Mucosa of rectum (tissue), 2 donors: ENCODE results near the gene TBKBP1.

Source experiments
- H3K27ac ChIP-seq, 2 donors: one replicate each; pipeline ENCODE4 v1.7.0; 2013; ENCODE audit warnings: inconsistent platforms in 2 of 2, low read depth in 2 of 2, low read length in 2 of 2
- H3K27me3 ChIP-seq, 2 donors: one replicate each; pipeline ENCODE4 v1.7.0; 2013; ENCODE audit warnings: low read length in 2 of 2; ENCODE audit not compliant: control insufficient read depth in 2 of 2, insufficient read depth in 2 of 2
- H3K36me3 ChIP-seq, 2 donors: one replicate each; pipeline ENCODE4 v1.7.0; 2013; ENCODE audit warnings: low read length in 2 of 2; ENCODE audit not compliant: control insufficient read depth in 2 of 2, insufficient read depth in 2 of 2
- H3K4me1 ChIP-seq, 2 donors: one replicate each; pipeline ENCODE4 v1.7.0; 2013; ENCODE audit warnings: low read length in 2 of 2, mild to moderate bottlenecking in 1 of 2; ENCODE audit not compliant: control insufficient read depth in 2 of 2, insufficient read depth in 2 of 2
- H3K4me3 ChIP-seq, 2 donors: one replicate each; pipeline ENCODE4 v1.7.0; 2013; ENCODE audit warnings: low read length in 2 of 2
- H3K9ac ChIP-seq, 2 donors: one replicate each; pipeline ENCODE4 v1.7.0; 2013; ENCODE audit warnings: low read length in 2 of 2, low read depth in 1 of 2, mild to moderate bottlenecking in 1 of 2
- H3K9me3 ChIP-seq, 2 donors: one replicate each; pipeline ENCODE4 v1.7.0; 2013; ENCODE audit warnings: low read length in 2 of 2; ENCODE audit not compliant: control insufficient read depth in 2 of 2
- donor health status: healthy.
- donor health status: Normal muscosa, but diverticular disease.

The TBKBP1 gene, protein sequence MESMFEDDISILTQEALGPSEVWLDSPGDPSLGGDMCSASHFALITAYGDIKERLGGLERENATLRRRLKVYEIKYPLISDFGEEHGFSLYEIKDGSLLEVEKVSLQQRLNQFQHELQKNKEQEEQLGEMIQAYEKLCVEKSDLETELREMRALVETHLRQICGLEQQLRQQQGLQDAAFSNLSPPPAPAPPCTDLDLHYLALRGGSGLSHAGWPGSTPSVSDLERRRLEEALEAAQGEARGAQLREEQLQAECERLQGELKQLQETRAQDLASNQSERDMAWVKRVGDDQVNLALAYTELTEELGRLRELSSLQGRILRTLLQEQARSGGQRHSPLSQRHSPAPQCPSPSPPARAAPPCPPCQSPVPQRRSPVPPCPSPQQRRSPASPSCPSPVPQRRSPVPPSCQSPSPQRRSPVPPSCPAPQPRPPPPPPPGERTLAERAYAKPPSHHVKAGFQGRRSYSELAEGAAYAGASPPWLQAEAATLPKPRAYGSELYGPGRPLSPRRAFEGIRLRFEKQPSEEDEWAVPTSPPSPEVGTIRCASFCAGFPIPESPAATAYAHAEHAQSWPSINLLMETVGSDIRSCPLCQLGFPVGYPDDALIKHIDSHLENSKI

DNA sequence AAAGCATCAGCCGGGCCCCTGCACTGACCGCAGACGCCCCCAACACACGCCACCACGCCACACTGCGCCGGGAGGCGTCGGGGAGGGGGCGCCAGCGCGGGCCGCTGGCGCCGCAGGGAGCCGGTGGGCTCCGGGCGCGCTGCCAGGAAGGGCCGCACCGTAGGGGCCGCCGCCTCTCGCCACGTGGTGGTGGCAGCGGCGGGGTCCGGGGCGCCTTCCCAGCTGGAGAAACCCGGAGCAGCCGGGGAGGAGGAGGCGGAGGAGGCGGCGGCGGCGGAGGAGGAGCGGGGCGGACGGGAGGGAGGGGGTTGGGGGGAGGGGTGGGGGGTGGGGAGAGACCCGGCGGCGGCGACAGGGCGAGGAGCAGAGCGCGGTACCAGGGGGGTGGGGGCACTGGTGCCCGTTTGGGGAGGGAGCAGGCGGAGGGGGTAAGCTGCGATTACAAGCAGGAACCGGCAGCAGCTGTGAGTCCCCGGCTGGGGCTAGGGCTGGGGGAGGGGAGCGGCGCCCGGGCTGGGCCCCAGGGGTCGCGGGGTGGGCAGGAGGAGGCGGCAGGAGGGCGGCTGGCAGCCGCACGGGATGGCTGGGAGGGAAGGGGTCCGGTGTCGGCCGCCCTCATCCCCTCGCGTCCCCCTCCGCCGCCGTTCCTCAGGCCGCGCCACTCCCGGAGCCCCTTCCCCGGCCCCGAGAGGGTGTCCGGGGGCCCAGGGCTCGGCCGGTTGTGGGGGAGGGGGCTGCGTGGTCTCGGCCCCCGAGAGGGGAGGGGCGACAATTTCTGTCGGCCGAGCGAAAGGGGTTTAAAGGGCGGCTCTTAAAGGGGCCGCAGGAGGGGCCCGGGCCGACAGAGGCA is at the start of gene TBKBP1:
Gene TBKBP1 (plus strand): TSS at position 431 of the 850 bp plus-strand sequence. CDS start 1,952 bp downstream, outside the sequence.
- peaks cover 3 to 7% of the 10 kb centered on the region in 2 donors for H3K27me3 ChIP-seq
- peaks cover 11 to 19% of the 10 kb centered on the region in 2 donors for H3K4me1 ChIP-seq
- no peaks in the 10 kb centered on the region for H3K36me3 ChIP-seq
- H3K9me3 ChIP-seq: no peaks in the 10 kb centered on the region
- H3K9ac ChIP-seq: peak within 1 kb of the TSS; percentile 32 to 49
- H3K27ac ChIP-seq: peak within 1 kb of the TSS; percentile 50 to 70
- peak within 1 kb of the TSS; percentile 61 to 70 for H3K4me3 ChIP-seq

DNA sequence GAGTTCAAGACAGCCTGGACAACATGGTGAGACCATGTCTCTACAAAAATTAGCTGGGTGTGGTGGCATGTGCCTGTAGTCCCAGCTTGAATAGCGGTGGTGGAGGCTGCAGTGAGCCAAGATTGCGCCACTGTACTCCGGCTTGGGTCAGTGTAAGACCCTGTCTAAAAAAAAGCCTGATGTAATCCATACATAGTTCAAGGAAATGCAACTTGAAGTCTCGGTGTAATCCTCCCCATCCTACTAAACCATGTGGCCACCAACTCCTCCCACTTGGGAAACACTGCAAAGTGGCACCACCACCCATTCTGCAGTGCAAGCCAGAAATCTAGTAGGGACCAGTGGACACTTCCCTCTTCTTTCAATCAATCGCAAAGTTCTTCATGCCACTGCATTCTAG is 49.6 kb upstream of the TBKBP1 start:
- no peak overlapping the region for H3K27ac ChIP-seq
- no peaks in the 10 kb centered on the region for H3K36me3 ChIP-seq

DNA sequence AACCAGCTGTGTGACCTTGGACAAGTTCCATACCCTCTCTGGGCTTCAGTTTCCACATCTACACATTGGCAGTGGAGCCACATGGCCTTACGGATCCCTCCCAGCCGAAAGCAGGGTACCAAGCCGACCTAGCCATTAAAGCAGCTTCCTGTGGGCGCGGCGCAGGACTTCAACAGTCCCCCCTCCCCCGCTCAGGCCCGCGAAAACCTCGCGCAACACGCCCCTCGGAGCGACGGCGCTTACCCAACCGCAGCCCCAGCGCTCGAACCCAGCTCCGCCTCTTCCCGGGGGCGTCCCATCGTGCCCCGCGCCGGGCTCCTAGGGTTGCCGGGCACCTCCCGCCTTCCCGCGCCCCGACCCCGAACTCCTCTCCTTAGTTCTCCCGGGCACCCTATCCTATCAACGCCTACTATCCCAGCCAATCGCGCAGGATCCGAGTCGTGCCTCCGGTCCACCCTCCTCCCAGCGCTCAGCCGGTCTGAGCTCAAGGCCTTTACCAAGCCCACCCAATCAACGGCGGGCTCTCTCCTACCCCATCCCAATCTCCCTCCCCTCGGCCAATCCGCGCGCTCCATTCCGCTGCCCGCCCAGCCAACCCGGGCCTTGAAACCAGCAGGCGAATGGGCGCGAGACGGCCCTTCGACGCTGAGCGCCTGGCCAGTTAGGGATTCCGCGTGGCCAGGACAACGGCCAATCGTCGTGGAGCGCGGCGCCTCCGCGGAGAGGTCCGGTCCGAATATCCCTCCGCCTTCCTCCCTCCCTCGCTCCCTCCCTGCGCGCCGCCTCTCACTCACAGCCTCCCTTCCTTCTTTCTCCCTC is 44.6 kb upstream of the TBKBP1 start, which contains the start of gene KPNB1:
Gene KPNB1 (plus strand): TSS at position 767 of the 819 bp plus-strand sequence. CDS start 326 bp downstream, outside the sequence.
- peak within 1 kb of the TSS; percentile 89 to 91 for H3K27ac ChIP-seq
- peak within 1 kb of the TSS; percentile 62 to 94 for H3K9ac ChIP-seq
- no peaks in the 10 kb centered on the region for H3K9me3 ChIP-seq
- H3K36me3 ChIP-seq: peaks cover 14 to 15% of the 10 kb centered on the region in 2 donors
- no peaks in the 10 kb centered on the region for H3K27me3 ChIP-seq
- peak within 1 kb of the TSS; percentile 87 to 97 for H3K4me3 ChIP-seq
- peaks cover 0 to 10% of the 10 kb centered on the region in 2 donors for H3K4me1 ChIP-seq

More for the DNA sequence above, 49.6 kb upstream of the TBKBP1 start:
- no peak overlapping the region for H3K4me3 ChIP-seq
- H3K9me3 ChIP-seq: no peaks in the 10 kb centered on the region
- H3K4me1 ChIP-seq: peaks cover 0 to 4% of the 10 kb centered on the region in 2 donors
- no peaks in the 10 kb centered on the region for H3K27me3 ChIP-seq
- H3K9ac ChIP-seq: no peak overlapping the region

- no peaks in the 10 kb centered on the region for H3K9me3 ChIP-seq
- H3K4me3 ChIP-seq: peak overlapping the region; percentile 73 to 87
- peak overlapping the region; percentile 47 to 57 for H3K9ac ChIP-seq
- H3K4me1 ChIP-seq: peaks cover 0 to 10% of the 10 kb centered on the region in 2 donors
- H3K27me3 ChIP-seq: no peaks in the 10 kb centered on the region
- peak overlapping the region; percentile 89 to 91 for H3K27ac ChIP-seq
- peaks cover 21 to 22% of the 10 kb centered on the region in 2 donors for H3K36me3 ChIP-seq
Measured at GRCh38 chr17:47649972-47650524, 43.9 kb upstream of the TBKBP1 start.

- peak overlapping the region; percentile 80 to 87 for H3K4me3 ChIP-seq
- no peaks in the 10 kb centered on the region for H3K27me3 ChIP-seq
- H3K36me3 ChIP-seq: peaks cover 29% of the 10 kb centered on the region in 2 donors
- peak overlapping the region; percentile 48 to 61 for H3K9ac ChIP-seq
- no peaks in the 10 kb centered on the region for H3K9me3 ChIP-seq
- peaks cover 0 to 10% of the 10 kb centered on the region in 2 donors for H3K4me1 ChIP-seq
- peak overlapping the region; percentile 89 to 91 for H3K27ac ChIP-seq
Measured at GRCh38 chr17:47650525-47651522, 43.1 kb upstream of the TBKBP1 start.

DNA sequence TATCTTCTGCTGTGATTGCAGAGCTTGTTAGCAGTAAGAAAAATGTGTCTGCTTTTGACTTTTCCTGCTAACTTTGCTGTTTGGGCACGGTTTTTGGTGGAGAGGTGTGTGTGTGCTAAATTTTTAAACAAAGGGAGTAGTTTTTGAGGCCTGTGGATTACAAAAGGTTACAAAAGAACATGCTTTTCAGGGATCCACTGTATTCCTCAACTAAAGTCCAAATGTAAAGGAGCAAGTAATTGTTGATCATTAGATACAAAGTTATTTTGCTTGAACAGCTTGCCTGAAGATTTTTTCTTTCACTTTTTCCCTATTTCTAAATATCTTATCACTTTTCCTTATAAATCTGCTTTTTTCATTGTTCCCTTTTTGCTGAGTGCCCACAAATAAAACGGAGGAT is 42.3 kb upstream of the TBKBP1 start:
- Histone ChIP-seq H3K36me3 (peaks cover 35 to 36% of the 10 kb centered on the region in 2 donors), H3K9ac (no peak overlapping the region), H3K4me1 (peaks cover 0 to 10% of the 10 kb centered on the region in 2 donors), H3K9me3 (no peaks in the 10 kb centered on the region), H3K27me3 (no peaks in the 10 kb centered on the region), H3K4me3 (no peak overlapping the region), H3K27ac (no peak overlapping the region)

DNA sequence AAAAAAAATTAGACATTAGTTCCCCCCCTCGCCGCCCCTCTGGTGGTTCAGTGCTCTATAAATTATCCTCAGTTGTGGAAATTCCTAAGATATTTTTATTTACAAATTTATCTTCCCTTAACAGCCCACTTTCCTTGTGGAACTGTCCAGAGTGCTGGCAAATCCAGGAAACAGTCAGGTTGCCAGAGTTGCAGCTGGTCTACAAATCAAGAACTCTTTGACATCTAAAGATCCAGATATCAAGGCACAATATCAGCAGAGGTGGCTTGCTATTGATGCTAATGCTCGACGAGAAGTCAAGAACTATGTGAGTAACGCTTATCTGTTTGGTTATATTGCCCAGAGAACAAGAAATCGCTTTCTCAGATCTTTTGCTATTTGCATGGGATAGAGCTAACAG is 41.4 kb upstream of the TBKBP1 start:
- Histone ChIP-seq H3K27me3 (no peaks in the 10 kb centered on the region), H3K36me3 (peaks cover 43 to 44% of the 10 kb centered on the region in 2 donors), H3K9ac (no peak overlapping the region), H3K9me3 (no peaks in the 10 kb centered on the region), H3K4me3 (no peak overlapping the region), H3K27ac (no peak overlapping the region), H3K4me1 (peaks cover 0 to 10% of the 10 kb centered on the region in 2 donors)

- H3K4me1 ChIP-seq: peaks cover 0 to 10% of the 10 kb centered on the region in 2 donors
- H3K36me3 ChIP-seq: peaks cover 52 to 53% of the 10 kb centered on the region in 2 donors
- H3K27me3 ChIP-seq: no peaks in the 10 kb centered on the region
- no peak overlapping the region for H3K4me3 ChIP-seq
- no peaks in the 10 kb centered on the region for H3K9me3 ChIP-seq
- no peak overlapping the region for H3K9ac ChIP-seq
- H3K27ac ChIP-seq: no peak overlapping the region
Measured at GRCh38 chr17:47653442-47653841, 40.5 kb upstream of the TBKBP1 start.
